Measurements from ENCODE around the gene SVEP1. TPM values are rescaled to one million over a fixed set of nuclear protein-coding genes. Genes with fewer than 3 reads are reported as not detected.

The SVEP1 gene
- total and polyA plus RNA-seq, 9 donors = 13.7 to 35.3 (median 24.8) TPM

- Histone ChIP-seq H3K27ac (ENCODE audit: low read length) (no peak overlapping the region), H3K9me3 (replicated peaks; ENCODE audit: control insufficient read depth, low read depth, low read length) (no peaks in the 10 kb centered on the region), H3K27me3 (ENCODE audit: control insufficient read depth, insufficient read depth, low read length) (no peaks in the 10 kb centered on the region), H3K4me1 (ENCODE audit: control insufficient read depth, insufficient read depth, low read length) (no peaks in the 10 kb centered on the region), H3K4me3 (ENCODE audit: low read length) (no peak overlapping the region), H3K36me3 (ENCODE audit: control insufficient read depth, insufficient read depth, low read length) (no peaks in the 10 kb centered on the region)
- WGBS (ENCODE audit: insufficient coverage) = no CpG with 5 or more reads among the region's 1 CpG
- peak; percentile 4 for DNase-seq
These were observed 122.9 kb downstream of the SVEP1 start for GRCh38 chr9:110456681-110457080.

GRCh38 chr9:110455860-110456259 is 123.7 kb downstream of the SVEP1 start:
- Histone ChIP-seq H3K27me3 (ENCODE audit: control insufficient read depth, insufficient read depth, low read length) (no peaks in the 10 kb centered on the region), H3K27ac (ENCODE audit: low read length) (no peak overlapping the region), H3K4me3 (ENCODE audit: low read length) (no peak overlapping the region), H3K9me3 (replicated peaks; ENCODE audit: control insufficient read depth, low read depth, low read length) (no peaks in the 10 kb centered on the region), H3K4me1 (ENCODE audit: control insufficient read depth, insufficient read depth, low read length) (no peaks in the 10 kb centered on the region), H3K36me3 (ENCODE audit: control insufficient read depth, insufficient read depth, low read length) (no peaks in the 10 kb centered on the region)
- DNase-seq = no peak

DNA sequence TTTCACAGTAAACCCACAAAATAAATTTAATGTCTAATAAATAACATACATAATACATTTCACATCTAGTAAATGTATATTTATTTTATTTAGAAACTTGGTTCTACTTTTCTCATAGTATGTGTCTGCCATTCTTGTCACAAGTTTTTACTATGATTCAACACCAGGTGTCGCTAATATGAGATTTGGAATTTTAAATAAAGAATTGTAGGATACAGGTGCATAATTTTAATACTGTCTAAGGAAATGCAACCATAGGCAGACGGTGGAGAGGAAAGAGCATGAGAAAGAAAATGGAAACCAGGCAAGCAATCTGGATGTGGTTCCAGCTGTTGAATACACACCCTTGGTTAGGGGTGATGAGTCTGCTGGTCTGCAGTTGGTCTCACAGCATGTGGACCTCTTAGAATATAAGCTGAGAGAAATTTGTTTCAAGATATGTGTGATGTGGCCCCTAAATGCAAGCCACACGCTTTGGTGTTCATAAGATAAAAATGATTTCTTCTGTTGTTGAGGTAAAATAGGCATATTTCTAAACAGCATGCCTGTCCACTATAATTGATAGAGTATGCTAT is 127.2 kb downstream of the SVEP1 start:
- no peaks in the 10 kb centered on the region for H3K4me1 ChIP-seq (ENCODE audit: control insufficient read depth, insufficient read depth, low read length)
- H3K9me3 ChIP-seq (replicated peaks; ENCODE audit: control insufficient read depth, low read depth, low read length) = no peaks in the 10 kb centered on the region
- no peak overlapping the region for H3K4me3 ChIP-seq (ENCODE audit: low read length)
- H3K27me3 ChIP-seq (ENCODE audit: control insufficient read depth, insufficient read depth, low read length) = no peaks in the 10 kb centered on the region
- 9% methylated on average over 1 of the region's 3 CpGs for WGBS (ENCODE audit: insufficient coverage)
- no peak overlapping the region for H3K27ac ChIP-seq (ENCODE audit: low read length)
- DNase-seq = peak; percentile 59
- H3K36me3 ChIP-seq (ENCODE audit: control insufficient read depth, insufficient read depth, low read length) = no peaks in the 10 kb centered on the region

DNA sequence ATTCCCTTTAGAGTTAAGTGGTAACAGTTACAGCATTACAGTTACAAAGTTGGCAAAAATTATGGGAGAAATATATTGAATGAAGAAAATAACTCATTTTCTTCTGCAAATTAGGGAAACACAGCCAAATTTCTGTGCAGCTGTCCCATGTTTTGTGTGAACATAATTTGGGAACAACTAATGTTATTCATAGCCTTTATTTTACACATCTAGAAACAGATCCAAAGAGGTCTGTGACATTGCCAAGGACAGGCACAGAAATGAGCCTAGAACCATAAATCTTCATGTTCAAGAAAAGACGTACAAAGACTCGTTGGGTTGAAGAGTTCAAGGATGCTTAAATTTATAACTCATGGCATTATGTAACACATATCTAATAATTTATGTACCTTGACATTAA is 127.8 kb downstream of the SVEP1 start:
- H3K9me3 ChIP-seq (replicated peaks; ENCODE audit: control insufficient read depth, low read depth, low read length) = no peaks in the 10 kb centered on the region
- H3K4me1 ChIP-seq (ENCODE audit: control insufficient read depth, insufficient read depth, low read length) = no peaks in the 10 kb centered on the region
- no peak overlapping the region for H3K4me3 ChIP-seq (ENCODE audit: low read length)
- WGBS (ENCODE audit: insufficient coverage) = no CpG with 5 or more reads among the region's 2 CpGs
- no peaks in the 10 kb centered on the region for H3K27me3 ChIP-seq (ENCODE audit: control insufficient read depth, insufficient read depth, low read length)
- DNase-seq = peak; percentile 85
- peaks cover 2% of the 10 kb centered on the region for H3K36me3 ChIP-seq (ENCODE audit: control insufficient read depth, insufficient read depth, low read length)
- no peak overlapping the region for H3K27ac ChIP-seq (ENCODE audit: low read length)

- Histone ChIP-seq H3K27ac (ENCODE audit: low read length) (no peak overlapping the region), H3K36me3 (ENCODE audit: control insufficient read depth, insufficient read depth, low read length) (peaks cover 10% of the 10 kb centered on the region), H3K9me3 (replicated peaks; ENCODE audit: control insufficient read depth, low read depth, low read length) (peaks cover 4% of the 10 kb centered on the region), H3K4me1 (ENCODE audit: control insufficient read depth, insufficient read depth, low read length) (no peaks in the 10 kb centered on the region), H3K27me3 (ENCODE audit: control insufficient read depth, insufficient read depth, low read length) (no peaks in the 10 kb centered on the region), H3K4me3 (ENCODE audit: low read length) (no peak overlapping the region)
- no peak for DNase-seq
These were observed 132.1 kb downstream of the SVEP1 start for GRCh38 chr9:110447476-110447875.

DNA sequence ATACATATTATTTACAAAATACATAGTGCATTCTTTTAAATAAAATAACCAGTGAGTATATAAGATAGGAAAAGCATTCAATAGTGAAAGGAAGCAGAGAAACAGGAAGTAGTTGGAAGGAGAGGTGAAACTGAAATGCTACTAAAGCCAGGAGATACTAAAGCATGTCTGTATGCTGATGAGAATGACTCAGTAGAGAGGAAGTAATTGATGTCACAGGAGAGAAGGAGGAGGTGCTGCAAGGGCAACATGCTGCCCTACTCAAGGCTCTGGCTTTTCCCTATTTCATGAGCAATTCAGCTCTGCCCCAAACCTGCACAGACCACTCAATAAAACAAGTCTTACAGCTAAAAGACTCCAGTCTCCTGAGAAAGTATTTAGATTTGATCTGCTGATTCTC is 133.4 kb downstream of the SVEP1 start:
- Histone ChIP-seq H3K27ac (ENCODE audit: low read length) (no peak overlapping the region), H3K27me3 (ENCODE audit: control insufficient read depth, insufficient read depth, low read length) (no peaks in the 10 kb centered on the region), H3K4me1 (ENCODE audit: control insufficient read depth, insufficient read depth, low read length) (no peaks in the 10 kb centered on the region), H3K9me3 (replicated peaks; ENCODE audit: control insufficient read depth, low read depth, low read length) (peaks cover 4% of the 10 kb centered on the region), H3K4me3 (ENCODE audit: low read length) (no peak overlapping the region), H3K36me3 (ENCODE audit: control insufficient read depth, insufficient read depth, low read length) (peaks cover 10% of the 10 kb centered on the region)
- DNase-seq = no peak

DNA sequence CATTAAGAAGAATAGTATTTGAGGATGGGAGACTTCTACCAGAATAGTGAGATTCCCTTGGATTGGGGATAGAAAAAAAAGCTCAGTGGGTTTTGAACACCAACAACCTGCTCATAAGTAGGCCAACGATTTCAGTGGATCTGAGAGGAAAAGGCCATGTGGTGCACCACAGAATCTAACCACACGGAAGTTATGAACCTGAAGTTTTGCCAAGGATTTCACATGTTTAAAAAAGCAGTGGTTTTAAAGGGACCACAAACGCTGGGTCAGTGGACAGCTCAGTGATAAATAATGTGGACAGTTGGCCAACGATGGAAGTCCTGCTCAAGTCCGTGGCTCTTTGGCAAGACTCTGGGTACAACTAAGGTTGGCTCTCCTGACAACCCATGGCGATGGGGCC is 134.6 kb downstream of the SVEP1 start:
- Histone ChIP-seq H3K9me3 (replicated peaks; ENCODE audit: control insufficient read depth, low read depth, low read length) (peaks cover 4% of the 10 kb centered on the region), H3K27me3 (ENCODE audit: control insufficient read depth, insufficient read depth, low read length) (no peaks in the 10 kb centered on the region), H3K27ac (ENCODE audit: low read length) (no peak overlapping the region), H3K4me1 (ENCODE audit: control insufficient read depth, insufficient read depth, low read length) (no peaks in the 10 kb centered on the region), H3K36me3 (ENCODE audit: control insufficient read depth, insufficient read depth, low read length) (peaks cover 10% of the 10 kb centered on the region), H3K4me3 (ENCODE audit: low read length) (no peak overlapping the region)
- 80% methylated on average over 4 of the region's 6 CpGs for WGBS (ENCODE audit: insufficient coverage)
- no peak for DNase-seq

DNA sequence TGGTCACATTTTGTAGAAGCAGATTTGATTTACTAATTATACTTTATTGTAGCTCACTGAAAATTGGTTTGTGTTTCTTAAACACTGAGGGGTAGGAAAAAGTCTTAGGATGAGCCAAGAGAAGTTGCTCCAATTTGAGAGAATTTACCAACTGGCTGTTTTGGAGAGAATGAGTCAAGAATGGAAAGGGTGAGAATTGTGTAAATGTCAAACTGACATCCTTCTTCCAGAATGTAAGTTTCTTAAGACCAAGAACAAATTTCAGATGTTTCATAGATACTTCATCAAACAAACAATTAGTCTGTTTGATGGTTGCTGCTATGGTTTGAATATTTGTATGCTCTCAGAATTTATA is 135.7 kb downstream of the SVEP1 start:
- Histone ChIP-seq H3K4me3 (ENCODE audit: low read length) (no peak overlapping the region), H3K27ac (ENCODE audit: low read length) (no peak overlapping the region), H3K36me3 (ENCODE audit: control insufficient read depth, insufficient read depth, low read length) (peaks cover 10% of the 10 kb centered on the region), H3K9me3 (replicated peaks; ENCODE audit: control insufficient read depth, low read depth, low read length) (peaks cover 4% of the 10 kb centered on the region), H3K27me3 (ENCODE audit: control insufficient read depth, insufficient read depth, low read length) (no peaks in the 10 kb centered on the region), H3K4me1 (ENCODE audit: control insufficient read depth, insufficient read depth, low read length) (no peaks in the 10 kb centered on the region)
- DNase-seq = no peak

- WGBS (ENCODE audit: insufficient coverage) = 40% methylated on average over 2 of the region's 3 CpGs
- Histone ChIP-seq H3K27ac (ENCODE audit: low read length) (no peak overlapping the region), H3K4me1 (ENCODE audit: control insufficient read depth, insufficient read depth, low read length) (no peaks in the 10 kb centered on the region), H3K4me3 (ENCODE audit: low read length) (no peak overlapping the region), H3K9me3 (replicated peaks; ENCODE audit: control insufficient read depth, low read depth, low read length) (peaks cover 4% of the 10 kb centered on the region), H3K27me3 (ENCODE audit: control insufficient read depth, insufficient read depth, low read length) (no peaks in the 10 kb centered on the region), H3K36me3 (ENCODE audit: control insufficient read depth, insufficient read depth, low read length) (peaks cover 10% of the 10 kb centered on the region)
- peak; percentile 10 for DNase-seq
These were observed 136.2 kb downstream of the SVEP1 start for GRCh38 chr9:110443146-110443865.

DNA sequence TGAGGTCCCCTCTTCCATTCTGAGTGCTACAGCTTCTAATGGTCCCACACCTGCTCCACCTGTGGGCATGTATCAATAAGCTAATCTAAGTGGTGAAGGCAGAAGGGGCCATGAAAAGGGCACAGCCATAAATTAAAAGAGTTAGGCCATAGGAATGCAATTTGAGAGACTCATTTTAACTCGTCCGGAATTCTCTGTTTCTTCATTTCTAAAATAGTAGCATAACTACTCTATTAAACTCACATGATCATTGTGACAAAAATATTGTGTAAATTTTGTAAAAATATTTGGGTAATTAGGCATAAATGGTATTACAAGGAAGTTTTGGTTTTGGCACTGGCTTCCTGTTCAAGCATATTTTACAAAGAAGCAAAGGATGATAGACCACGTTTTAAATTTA is 138.7 kb downstream of the SVEP1 start:
- Histone ChIP-seq H3K4me3 (ENCODE audit: low read length) (no peak overlapping the region), H3K4me1 (ENCODE audit: control insufficient read depth, insufficient read depth, low read length) (no peaks in the 10 kb centered on the region), H3K9me3 (replicated peaks; ENCODE audit: control insufficient read depth, low read depth, low read length) (no peaks in the 10 kb centered on the region), H3K27me3 (ENCODE audit: control insufficient read depth, insufficient read depth, low read length) (no peaks in the 10 kb centered on the region), H3K27ac (ENCODE audit: low read length) (no peak overlapping the region), H3K36me3 (ENCODE audit: control insufficient read depth, insufficient read depth, low read length) (peaks cover 4% of the 10 kb centered on the region)
- WGBS (ENCODE audit: insufficient coverage) = no CpG with 5 or more reads among the region's 3 CpGs
- no peak for DNase-seq

GRCh38 chr9:110440172-110440571 is 139.4 kb downstream of the SVEP1 start:
- H3K36me3 ChIP-seq (ENCODE audit: control insufficient read depth, insufficient read depth, low read length) = no peaks in the 10 kb centered on the region
- H3K27ac ChIP-seq (ENCODE audit: low read length) = no peak overlapping the region
- H3K27me3 ChIP-seq (ENCODE audit: control insufficient read depth, insufficient read depth, low read length) = no peaks in the 10 kb centered on the region
- DNase-seq = no peak
- no peak overlapping the region for H3K4me3 ChIP-seq (ENCODE audit: low read length)
- WGBS (ENCODE audit: insufficient coverage) = 82% methylated on average over 3 of the region's 4 CpGs
- no peaks in the 10 kb centered on the region for H3K9me3 ChIP-seq (replicated peaks; ENCODE audit: control insufficient read depth, low read depth, low read length)
- H3K4me1 ChIP-seq (ENCODE audit: control insufficient read depth, insufficient read depth, low read length) = no peaks in the 10 kb centered on the region

All from muscle of leg (tissue), 11 donors.